Mononuclear cell (primary cell): ENCODE results near the gene DDX53. TPM values are rescaled to one million over a fixed set of nuclear protein-coding genes. Genes with fewer than 3 reads are reported as not detected.

Experiments used
- H3K27me3 ChIP-seq: 2 replicates; pipeline ENCODE4 v1.6.0; 2011; ENCODE audit warnings: low read length, control low read depth; ENCODE audit not compliant: insufficient read depth
- H3K4me1 ChIP-seq: 2 replicates; pipeline ENCODE4 v1.5.1; 2011; ENCODE audit warnings: mild to moderate bottlenecking, low read length, control low read depth; ENCODE audit not compliant: insufficient read depth
- H3K4me3 ChIP-seq: 2 replicates; pipeline ENCODE4 v1.5.1; 2011; ENCODE audit warnings: mild to moderate bottlenecking, low read length, moderate library complexity
- H3K9me3 ChIP-seq: 2 replicates; pipeline ENCODE4 v1.5.1; 2011; ENCODE audit warnings: low read depth, mild to moderate bottlenecking, control low read depth, low read length
- total RNA-seq: library from RNA; depleted of rRNA; stranded (reverse); fragments of >200 nt; gene quantifications from one replicate; pipeline ENCODE4 v1.2.3, GENCODE V29; 2012

The DDX53 gene
- total RNA-seq, 1 donor, result not detected

GRCh38 chrX:23012162-23012561, 12.4 kb downstream of the DDX53 start:
- Histone ChIP-seq H3K4me1 (no peaks in the 10 kb centered on the region), H3K4me3 (no peak overlapping the region), H3K9me3 (no peaks in the 10 kb centered on the region), H3K27me3 (no peaks in the 10 kb centered on the region)

GRCh38 chrX:23012636-23013035, 12.9 kb downstream of the DDX53 start:
- no peaks in the 10 kb centered on the region for H3K4me1 ChIP-seq
- no peak overlapping the region for H3K4me3 ChIP-seq
- no peaks in the 10 kb centered on the region for H3K9me3 ChIP-seq
- H3K27me3 ChIP-seq, result no peaks in the 10 kb centered on the region

GRCh38 chrX:23013366-23013765, 13.6 kb downstream of the DDX53 start:
- H3K27me3 ChIP-seq, result no peaks in the 10 kb centered on the region
- H3K4me1 ChIP-seq, result no peaks in the 10 kb centered on the region
- H3K9me3 ChIP-seq, result no peaks in the 10 kb centered on the region
- H3K4me3 ChIP-seq, result no peak overlapping the region

GRCh38 chrX:23031600-23031999, 31.8 kb downstream of the DDX53 start:
- Histone ChIP-seq H3K9me3 (no peaks in the 10 kb centered on the region), H3K4me1 (no peaks in the 10 kb centered on the region), H3K27me3 (no peaks in the 10 kb centered on the region), H3K4me3 (no peak overlapping the region)

- H3K4me1 ChIP-seq, result no peaks in the 10 kb centered on the region
- no peaks in the 10 kb centered on the region for H3K9me3 ChIP-seq
- H3K27me3 ChIP-seq, result no peaks in the 10 kb centered on the region
Observed at GRCh38 chrX:23035493-23035892, 35.7 kb downstream of the DDX53 start.

GRCh38 chrX:23046443-23046842, 46.7 kb downstream of the DDX53 start:
- H3K9me3 ChIP-seq, result no peaks in the 10 kb centered on the region
- H3K4me1 ChIP-seq, result no peaks in the 10 kb centered on the region
- no peaks in the 10 kb centered on the region for H3K27me3 ChIP-seq
- H3K4me3 ChIP-seq, result no peak overlapping the region

More at GRCh38 chrX:23035493-23035892, 35.7 kb downstream of the DDX53 start:
- H3K4me3 ChIP-seq, result no peak overlapping the region

- Histone ChIP-seq H3K4me1 (no peaks in the 10 kb centered on the region), H3K4me3 (no peak overlapping the region), H3K9me3 (no peaks in the 10 kb centered on the region), H3K27me3 (no peaks in the 10 kb centered on the region)
Observed at GRCh38 chrX:23048806-23049573, 49.2 kb downstream of the DDX53 start.

GRCh38 chrX:23052324-23052723, 52.6 kb downstream of the DDX53 start:
- H3K4me1 ChIP-seq, result no peaks in the 10 kb centered on the region
- no peak overlapping the region for H3K4me3 ChIP-seq
- no peaks in the 10 kb centered on the region for H3K9me3 ChIP-seq
- H3K27me3 ChIP-seq, result no peaks in the 10 kb centered on the region
